ENCODE data around the gene ZNF729.
"Not testable (repeated sequence)": the region's sequence is repeated elsewhere in the genome, so short reads cannot be mapped to it uniquely, and the experiment has no call there.

The ZNF729 gene

DNA sequence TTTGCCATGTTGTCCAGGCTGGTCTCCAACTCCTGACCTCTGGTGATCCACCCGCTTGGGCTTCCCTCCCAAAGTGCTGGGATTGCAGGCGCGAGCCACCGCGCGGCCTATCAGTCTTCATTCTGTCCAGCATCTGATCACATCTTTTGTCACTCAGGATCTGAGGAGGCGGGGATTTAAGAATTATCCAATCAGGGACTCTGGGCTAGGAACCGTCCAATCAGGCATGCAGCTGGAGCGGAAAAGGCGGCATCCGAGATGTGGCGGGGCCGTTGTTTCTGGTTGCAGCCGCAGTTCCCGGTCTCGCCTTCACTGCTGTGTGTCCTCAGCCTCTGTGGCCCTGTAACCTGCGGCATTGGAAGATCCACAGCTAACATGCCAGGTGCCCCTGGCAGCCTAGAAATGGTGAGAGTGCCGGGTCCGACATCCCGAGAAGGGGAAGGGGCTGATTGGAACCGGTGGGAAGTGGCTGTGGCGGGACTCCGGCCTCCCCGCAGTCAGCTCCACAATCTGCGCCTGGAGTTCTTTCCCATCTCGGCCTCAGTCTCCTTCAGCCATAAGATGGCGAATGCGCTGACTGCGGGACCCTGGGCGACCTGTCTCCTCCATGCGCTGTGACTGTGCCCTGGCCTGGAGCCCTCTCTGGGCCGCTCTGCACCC is at the start of gene ZNF729:
Gene ZNF729, plus strand, starts transcription at position 291 of the 660 bp plus-strand sequence. Its CDS starts 85 bp downstream, at position 376.
- no peak for DNase-seq (ENCODE audit: low read depth)

DNA sequence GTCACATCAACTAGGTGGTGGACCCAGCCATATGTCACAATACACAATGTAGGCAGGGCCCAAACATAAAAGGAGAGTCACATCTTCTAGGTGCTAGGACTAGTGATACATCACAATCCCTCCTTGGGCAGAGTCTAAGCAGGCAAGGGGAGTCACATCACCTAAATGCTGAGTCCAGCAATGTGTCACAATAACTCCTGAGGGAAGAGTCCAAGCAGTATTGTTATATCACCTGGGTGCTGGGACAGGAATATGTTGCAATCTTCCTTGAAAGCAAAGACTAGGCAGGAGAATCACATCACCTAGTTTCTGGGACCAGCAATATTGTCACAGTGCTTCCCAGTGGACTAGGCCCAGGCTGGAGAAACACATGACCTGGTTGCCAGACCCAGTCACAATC is 29.4 kb upstream of the ZNF729 start:
- no peak for DNase-seq (ENCODE audit: low read depth)

GRCh38 chr19:22257381-22257780 is 28.9 kb upstream of the ZNF729 start:
- DNase-seq (ENCODE audit: low read depth) = no peak

- DNase-seq (ENCODE audit: low read depth) = no peak
These were observed 28.3 kb upstream of the ZNF729 start for GRCh38 chr19:22257916-22258315.

DNA sequence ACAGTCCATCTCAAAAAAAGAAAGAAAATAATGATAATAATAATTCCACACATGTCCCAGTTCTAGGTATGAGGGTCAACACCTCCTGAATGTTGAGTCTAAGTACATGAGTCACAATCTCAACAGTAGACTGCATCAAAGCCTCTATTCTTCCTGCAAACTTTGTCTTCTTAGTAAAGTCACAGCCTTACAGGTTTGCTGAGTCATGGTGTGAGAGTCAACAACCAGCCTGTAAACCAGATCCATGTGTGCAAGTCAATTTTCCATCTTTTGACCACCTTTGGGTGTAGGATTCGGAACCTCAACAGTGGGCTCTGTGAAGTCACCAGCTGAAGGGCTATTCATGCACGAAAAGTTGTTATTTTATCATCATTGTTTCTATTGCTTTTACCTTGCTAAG is 25.7 kb upstream of the ZNF729 start:
- no peak for DNase-seq (ENCODE audit: low read depth)

- DNase-seq (ENCODE audit: low read depth) = no peak
These were observed 24.6 kb upstream of the ZNF729 start for GRCh38 chr19:22261596-22261995.

- DNase-seq (ENCODE audit: low read depth) = no peak
These were observed 23.1 kb upstream of the ZNF729 start for GRCh38 chr19:22263121-22263520.

DNA sequence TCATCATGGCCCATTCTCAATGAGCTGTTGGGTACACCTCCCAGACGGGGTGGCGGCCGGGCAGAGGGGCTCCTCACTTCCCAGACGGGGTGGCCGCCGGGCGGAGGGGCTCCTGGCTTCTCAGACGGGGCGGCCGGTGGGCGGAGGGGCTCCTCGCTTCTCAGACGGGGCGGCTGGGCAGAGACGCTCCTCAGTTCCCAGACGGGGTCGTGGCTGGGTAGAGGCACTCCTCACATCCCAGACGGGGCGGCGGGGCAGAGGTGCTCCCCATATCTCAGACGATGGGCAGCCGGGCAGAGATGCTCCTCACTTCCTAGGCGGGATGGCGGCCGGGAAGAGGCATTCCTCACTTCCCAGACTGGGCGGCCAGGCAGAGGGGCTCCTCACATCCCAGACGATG is 35.3 kb downstream of the ZNF729 start:
- DNase-seq (ENCODE audit: low read depth) = not testable (repeated sequence)

- no peak for DNase-seq (ENCODE audit: low read depth)
These were observed 40.0 kb downstream of the ZNF729 start for GRCh38 chr19:22326219-22326618.

DNA sequence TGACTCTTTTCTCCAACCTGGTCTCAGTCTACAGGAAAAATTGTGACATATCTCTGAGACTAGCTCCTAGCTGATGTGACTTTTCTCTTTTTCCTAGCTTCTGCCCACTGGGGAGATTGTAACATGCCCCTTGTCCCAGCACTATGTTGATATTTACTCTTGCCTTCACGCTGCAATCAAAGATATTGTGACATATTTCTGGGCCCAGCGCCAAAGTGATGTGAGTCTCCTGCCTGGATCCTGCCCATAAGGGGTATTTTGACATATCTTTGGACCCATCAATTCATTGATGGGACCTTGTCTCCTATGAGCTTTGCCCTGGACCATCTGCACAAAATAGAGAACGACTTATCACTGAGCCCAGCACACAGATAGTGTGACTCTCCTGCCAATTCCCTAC is 41.1 kb downstream of the ZNF729 start:
- no peak for DNase-seq (ENCODE audit: low read depth)

DNA sequence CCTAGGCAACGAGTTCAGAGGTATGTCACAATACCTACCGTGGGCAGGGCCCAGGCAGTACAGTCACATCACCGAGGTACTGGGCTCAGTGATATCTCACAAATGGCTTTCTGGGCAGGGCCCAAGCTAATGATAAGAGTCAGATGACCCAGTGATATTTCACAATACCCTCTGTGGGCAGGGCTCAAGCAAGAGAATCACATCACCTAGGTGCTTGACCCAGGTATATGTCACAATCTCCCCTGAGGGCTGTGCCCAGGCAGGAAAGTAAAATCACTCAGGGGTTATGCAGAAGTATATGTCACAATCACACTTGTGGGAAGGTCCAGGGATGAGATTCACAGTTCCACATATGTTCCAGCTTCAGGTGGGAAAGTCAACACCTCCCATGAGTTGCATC is 45.3 kb downstream of the ZNF729 start:
- DNase-seq (ENCODE audit: low read depth) = no peak

- no peak for DNase-seq (ENCODE audit: low read depth)
These were observed 46.7 kb downstream of the ZNF729 start for GRCh38 chr19:22332924-22333323.

DNA sequence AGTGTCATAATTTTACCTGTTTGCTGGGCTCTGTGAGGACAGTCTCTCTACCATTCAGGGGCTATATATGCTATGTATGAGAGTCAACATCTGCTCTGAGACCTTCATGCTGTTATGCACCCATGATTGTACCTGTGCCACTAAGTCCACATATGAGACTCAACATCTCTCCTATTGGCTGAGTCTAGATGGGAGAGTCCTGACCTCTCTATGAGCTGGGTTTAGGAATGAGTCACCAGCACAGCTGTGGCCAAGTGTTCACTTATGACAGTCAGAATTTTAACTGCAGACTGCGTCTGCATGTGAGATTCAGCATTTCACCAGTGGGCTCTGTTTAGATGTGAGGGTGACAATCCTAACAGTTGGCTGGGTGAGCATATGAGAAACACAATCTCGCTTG is 49.5 kb downstream of the ZNF729 start:
- no peak for DNase-seq (ENCODE audit: low read depth)

DNA sequence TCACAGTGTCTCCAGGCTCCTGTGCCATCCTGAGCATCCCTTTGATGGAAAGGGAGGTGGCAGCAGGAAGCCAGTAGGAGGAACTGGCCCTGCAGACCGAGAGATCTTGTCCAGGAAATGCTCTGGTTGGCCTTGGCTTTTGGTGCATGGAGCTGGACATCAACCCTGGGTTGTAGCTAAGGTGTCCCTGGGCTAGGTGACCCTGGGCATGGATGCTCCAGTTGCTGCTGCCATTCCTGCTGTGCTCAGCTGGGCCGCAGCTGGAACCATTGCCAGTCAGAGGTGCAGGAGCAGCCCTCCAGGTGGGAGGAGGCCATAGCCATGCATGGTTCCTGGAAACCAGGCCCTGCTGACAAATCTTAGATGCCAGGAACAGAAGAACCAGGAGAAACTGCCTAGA is 68.4 kb downstream of the ZNF729 start:
- no peak for DNase-seq (ENCODE audit: low read depth)

Data from activated T-helper 9 cell treated with anti-CD3 and anti-CD28 coated beads, Interleukin-2, amount 50 U/mL, for 16 hours (primary cell).